Heart left ventricle (tissue), 16 donors: Measurements from ENCODE around the gene CD63. TPM values are rescaled to one million over a fixed set of nuclear protein-coding genes. Genes with fewer than 3 reads are reported as not detected.
A peak's percentile ranks its signal among the peaks of the same experiment; 100 is the strongest.

Experiments used
- ATAC-seq, 4 donors: fragments of 200-7000 bp; cut with Tn5 transposase; one replicate each; pipeline ENCODE4 v1.9.1; 2020 to 2022; ENCODE audit warnings: moderate library complexity in 4 of 4, mild to moderate bottlenecking in 3 of 4, moderate number of reproducible peaks in 1 of 4
- DNase-seq, 5 donors: peaks; one replicate each; pipeline ENCODE4 v3.0.0-alpha.2; 2020
- H3K27ac ChIP-seq, 12 donors: fragments of 200-600 bp; sonication (generic) in 4 of 12; one replicate each; pipeline versions ENCODE4 v1.5.0 to v1.8.0; 2016 to 2022; ENCODE audit warnings: mild to moderate bottlenecking in 2 of 12
- H3K27me3 ChIP-seq, 9 donors: fragments of 200-600 bp; sonication (generic) in 2 of 9; one replicate each; pipeline versions ENCODE4 v1.5.1 to v1.8.0; 2016 to 2022; ENCODE audit warnings: mild to moderate bottlenecking in 3 of 9
- H3K36me3 ChIP-seq, 9 donors: fragments of 200-600 bp; sonication (generic) in 2 of 9; one replicate each; pipeline versions ENCODE4 v1.5.0 to v1.8.0; 2018 to 2022; ENCODE audit warnings: mild to moderate bottlenecking in 2 of 9
- H3K4me1 ChIP-seq, 12 donors: fragments of 200-600 bp; sonication (generic) in 4 of 12; one replicate each; pipeline versions ENCODE4 v1.5.0 to v1.8.0; 2016 to 2022; ENCODE audit warnings: mild to moderate bottlenecking in 3 of 12
- H3K4me3 ChIP-seq, 12 donors: fragments of 200-600 bp; sonication (generic) in 4 of 12; one replicate each; pipeline versions ENCODE4 v1.5.0 to v1.8.0; 2017 to 2022; ENCODE audit warnings: mild to moderate bottlenecking in 9 of 12, moderate library complexity in 4 of 12
- H3K9me3 ChIP-seq, 12 donors: fragments of 200-600 bp; sonication (generic) in 4 of 12; one replicate each; pipeline versions ENCODE4 v1.5.0 to v1.8.0; 2016 to 2022; ENCODE audit warnings: mild to moderate bottlenecking in 1 of 12
- CTCF ChIP-seq, 12 donors: fragments of 200-600 bp; sonication (generic) in 4 of 12; IDR thresholded peaks; one replicate each; pipeline versions ENCODE4 v1.5.0 to v1.8.0; 2018 to 2022; ENCODE audit warnings: antibody characterized with exemption in 12 of 12, mild to moderate bottlenecking in 5 of 12
- POLR2A ChIP-seq, 2 donors: fragments of 450-650 bp; IDR thresholded peaks; one replicate each; pipeline ENCODE4 v1.6.1; 2017; ENCODE audit warnings: antibody characterized with exemption in 2 of 2, mild to moderate bottlenecking in 2 of 2, moderate library complexity in 2 of 2
- WGBS, 4 donors: extraction: QIAGEN DNeasy Blood & Tissue Kit in 2 of 4; methylation state at CpG; one replicate each; pipeline versions ENCODE4 v1.1.5 to v1.1.7; 2013 to 2018; 5-methylcytosine and 5-hydroxymethylcytosine counted together
- intact Hi-C, 10 donors: fragments of 100-400 bp; cut with DNase I; formaldehyde crosslinking; loops; one replicate each; pipeline versions ENCODE4 v1.11.1 to v1.14.2; 2022
- polyA plus RNA-seq, 2 donors: library from polyadenylated mRNA; stranded (reverse); fragments of 200-250 nt; gene quantifications; one replicate each; pipeline ENCODE4 v1.2.3, GENCODE V29; 2013
- total RNA-seq, 9 donors: library from RNA; depleted of rRNA in 2 of 9; stranded (reverse); fragments of >200 nt in 2 of 9; fragmentation: NEBNext Ultra II Directional in 3 of 9; extraction: Animal tissue kit (Norgen Biotek cat#: 25700) in 3 of 9; gene quantifications; one replicate each; pipeline versions ENCODE4 v1.1.0 to v1.2.4, GENCODE V29; 2016 to 2023
- donor health status: ischemic (EF 13 %, LVEDD 7.1; RV severe dilation, severe dysfunction).
- donor health status: healthy with polysubstance abuse.
- donor health status: DM: no; HTN: yes; CAD: no.
- donor health status: DM: no; HTN: no; CAD: no.
- donor health status: ischemic (EF 25% LVEDD 6.9; RV normal size, moderate dysfunction).
- donor health status: ischemic (EF 25% LVEDD 5.7; RV mildly dilated, moderate dysfunction).
- donor health status: healthy.
- donor health status: DM: yes; HTN: yes; CAD: no.
- donor health status: ischemic (EF 35%, LVEDD 5.7; RV mildly dilated, moderate dysfunction).
- donor health status: nonischemic (EF 11% LVEDD 7.7; RV severe dilation, severe dysfunction).
- donor health status: DM: yes; HTN: yes; CAD: no.
- donor health status: PGD.
- donor health status: ischemic (EF 29% LVEDD 5.4; RV normal size, mild dysfunction).
- donor health status: nonischemic (EF 23%, LVEDD 6.1; RV moderate dilation, normal function).

Gene CD63
- total and polyA plus RNA-seq, 11 donors = 475 to 2,790 (median 865) TPM

DNA sequence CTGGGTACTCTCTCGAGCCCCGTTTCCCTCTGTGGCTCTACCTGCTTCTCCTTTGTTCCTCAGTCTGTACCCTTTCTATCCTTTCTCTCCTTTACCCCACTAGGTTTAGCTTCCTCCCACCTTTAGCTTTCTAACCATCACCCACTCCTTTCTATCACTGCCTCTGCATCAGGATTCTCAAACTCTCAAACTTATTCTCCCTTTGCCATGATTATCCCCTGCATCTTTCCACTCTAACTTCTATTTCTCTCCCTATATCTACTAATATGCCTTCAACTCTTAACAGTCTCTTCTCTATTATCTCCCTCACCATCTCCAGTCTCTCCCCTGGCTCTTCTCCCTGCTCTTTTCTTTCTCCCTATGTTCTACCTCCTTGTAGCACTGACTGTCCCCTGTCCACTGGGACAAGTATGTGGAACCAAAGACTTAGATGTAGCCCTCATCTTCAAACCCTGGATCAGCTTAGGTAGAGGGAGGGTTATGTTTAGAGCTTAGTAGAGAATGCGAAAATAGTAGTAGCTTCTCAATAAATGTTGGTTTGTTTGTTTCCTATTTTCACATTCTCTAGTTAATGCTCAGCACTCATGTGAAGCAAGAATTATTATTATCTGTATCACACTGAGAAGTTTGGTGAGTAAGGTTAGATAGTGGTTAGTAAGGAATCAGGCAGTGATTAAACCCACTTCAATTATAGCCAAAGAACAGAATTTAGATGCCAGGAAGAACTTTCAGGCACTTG is 17.5 kb upstream of the CD63 start:
- H3K36me3 ChIP-seq = peaks cover 0 to 18% (median 5%) of the 10 kb centered on the region in 9 donors
- H3K27me3 ChIP-seq = peaks cover 0 to 6% (median 0%) of the 10 kb centered on the region in 9 donors
- no peak for TF ChIP-seq CTCF (IDR thresholded peaks at IDR 0.05)
- TF ChIP-seq POLR2A (IDR thresholded peaks at IDR 0.05) = no peak
- peaks cover 0 to 52% (median 28%) of the 10 kb centered on the region in 12 donors for H3K4me1 ChIP-seq
- peak overlapping the region in 4 of 12 donors; percentile 16 to 79 (median 28) for H3K4me3 ChIP-seq
- peak overlapping the region in 8 of 12 donors; percentile 34 to 66 (median 62) for H3K27ac ChIP-seq
- intact Hi-C loops = loop anchor here in 2 of 10 donors (5.0 to 10.0 kb wide), 2 partner anchors 46 to 278 kb away; partner anchors contain the start of gene IKZF4 (in 1 of the 2)
- no peak for ATAC-seq
- 42 to 49% (median 46%) methylated on average over 3 of the region's 3 CpGs for WGBS, 4 donors
- H3K9me3 ChIP-seq = no peaks in the 10 kb centered on the region
- no peak for DNase-seq

- peak overlapping the region in 9 of 12 donors; percentile 15 to 79 (median 27) for H3K4me3 ChIP-seq
- peak overlapping the region in 8 of 12 donors; percentile 34 to 66 (median 62) for H3K27ac ChIP-seq
- no peaks in the 10 kb centered on the region for H3K9me3 ChIP-seq
- ATAC-seq (peak; percentile 5 to 44 (median 12)), DNase-seq (peak in 1 of 5 donors; percentile 63)
- TF ChIP-seq CTCF (IDR thresholded peaks at IDR 0.05) (no peak), POLR2A (IDR thresholded peaks at IDR 0.05) (no peak)
- peaks cover 0 to 6% (median 0%) of the 10 kb centered on the region in 9 donors for H3K27me3 ChIP-seq
- intact Hi-C loops = loop anchor here in 2 of 10 donors (5.0 to 10.0 kb wide), 2 partner anchors 47 to 279 kb away; partner anchors contain the start of gene IKZF4 (in 1 of the 2)
- peaks cover 0 to 11% (median 0%) of the 10 kb centered on the region in 9 donors for H3K36me3 ChIP-seq
- WGBS, 4 donors = 14 to 20% (median 18%) methylated on average over 12 to 13 of the region's 13 CpGs
- peaks cover 0 to 52% (median 28%) of the 10 kb centered on the region in 12 donors for H3K4me1 ChIP-seq
These were observed 16.8 kb upstream of the CD63 start for GRCh38 chr12:55745361-55746173.

- Histone ChIP-seq H3K27me3 (peaks cover 0 to 6% (median 0%) of the 10 kb centered on the region in 9 donors), H3K4me3 (peak overlapping the region in 11 of 12 donors; percentile 54 to 93 (median 76)), H3K27ac (peak overlapping the region in 7 of 12 donors; percentile 22 to 74 (median 65)), H3K36me3 (peaks cover 0 to 4% (median 0%) of the 10 kb centered on the region in 9 donors), H3K9me3 (no peaks in the 10 kb centered on the region), H3K4me1 (peaks cover 0 to 52% (median 28%) of the 10 kb centered on the region in 12 donors)
- TF ChIP-seq CTCF (IDR thresholded peaks at IDR 0.05) = no peak
- TF ChIP-seq POLR2A (IDR thresholded peaks at IDR 0.05) = no peak
- intact Hi-C loops = loop anchor here in 5 of 10 donors (5.0 to 10.0 kb wide), 7 partner anchors 48 to 298 kb away; partner anchors contain the start of genes RPS26 (in 2 of the 5), IKZF4 (in 1 of the 5), ORMDL2 (in 1 of the 5) and SARNP (in 1 of the 5)
- WGBS, 4 donors = 24 to 40% (median 31%) methylated on average over 10 to 11 of the region's 11 CpGs
- ATAC-seq = peak in 1 of 4 donors; percentile 1
- DNase-seq = no peak
These were observed 15.7 kb upstream of the CD63 start for GRCh38 chr12:55744340-55745030.
